K562 (cell line): ENCODE results near the gene MCMBP. TPM values are rescaled to one million over a fixed set of nuclear protein-coding genes. Genes with fewer than 3 reads are reported as not detected.

Experiments used
- EP300 ChIP-seq: IDR thresholded peaks from 2 replicates; pipeline ENCODE4 v1.6.1; 2012; ENCODE audit warnings: low read length, improper control_type of control experiment
- HDGF ChIP-seq: fragments of 450-650 bp; IDR thresholded peaks from 2 replicates; pipeline ENCODE4 v1.6.1; 2016
- MAZ ChIP-seq, 2 experiments: fragments of 450-650 bp in 1 of 2; sonication (generic) in 1 of 2; formaldehyde crosslinking; IDR thresholded peaks in 1 of 2; conservative IDR thresholded peaks in 1 of 2; 2 replicates each; pipeline versions ENCODE4 v1.4.0 to v1.5.0; 2020; ENCODE audit warnings: mild to moderate bottlenecking in 1 of 2, missing genetic modification reagents in 1 of 2
- MTA2 ChIP-seq: fragments of 450-650 bp; IDR thresholded peaks from 2 replicates; pipeline ENCODE4 v1.6.1; 2016; ENCODE audit warnings: low read depth
- TAF1 ChIP-seq: IDR thresholded peaks from 2 replicates; pipeline ENCODE4 v1.6.1; 2011; ENCODE audit warnings: mild to moderate bottlenecking, low read length, moderate library complexity; ENCODE audit not compliant: insufficient read depth, control insufficient read depth, severe bottlenecking; ENCODE audit errors: extremely low read depth
- ZNF165 ChIP-seq: fragments of 250-450 bp; sonication (Bioruptor Pico); IDR thresholded peaks from 2 replicates; pipeline ENCODE4 v1.4.0; 2020; ENCODE audit warnings: borderline replicate concordance
- ZNF174 ChIP-seq: fragments of 250-450 bp; sonication (Bioruptor Pico); IDR thresholded peaks from 2 replicates; pipeline ENCODE4 v1.4.0; 2020; ENCODE audit warnings: mild to moderate bottlenecking
- polyA plus RNA-seq, 8 experiments: library from polyadenylated mRNA; depleted of rRNA in 4 of 8; stranded (reverse) in 5 of 8; unstranded in 3 of 8; fragments of >200 nt; fragmentation: Nextera tagmentation in 2 of 8; fragmentation: Illumina TruSeq in 1 of 8; extraction: Ambion mirVana in 2 of 8; extraction: Trizol in 1 of 8; gene quantifications; 2 replicates each; pipeline versions ENCODE4 v1.2.1 to v1.2.3, GENCODE V29; 2011 to 2014; ENCODE audit warnings: inconsistent platforms in 1 of 8, missing spikeins in 1 of 8
- total RNA-seq, 7 experiments: library from RNA; depleted of rRNA in 6 of 7; stranded (reverse); fragments of >200 nt in 6 of 7; fragmentation: Illumina TruSeq in 2 of 7; extraction: Trizol in 2 of 7; gene quantifications; 2 replicates each; pipeline versions ENCODE4 v1.2.1 to v1.2.3, GENCODE V29; 2011 to 2021; ENCODE audit warnings: low replicate concordance in 1 of 7
- TF ChIP-seq, protein P1 (sequence below): fragments of 450-650 bp; IDR thresholded peaks from 2 replicates; pipeline ENCODE4 v1.6.1; 2018; ENCODE audit not compliant: partially characterized antibody
- TF ChIP-seq, protein P2 (sequence below): fragments of 150-350 bp; IDR thresholded peaks from 2 replicates; pipeline ENCODE4 v1.6.1; 2014; ENCODE audit warnings: low read depth, mild to moderate bottlenecking, low read length, borderline replicate concordance

The MCMBP gene
- total and polyA plus RNA-seq, 9 of the 15 experiments (the other 6 are each of a cell fraction or from before 2014, with no cell fraction given): 11.2 to 74.3 (median 50.5) TPM

DNA sequence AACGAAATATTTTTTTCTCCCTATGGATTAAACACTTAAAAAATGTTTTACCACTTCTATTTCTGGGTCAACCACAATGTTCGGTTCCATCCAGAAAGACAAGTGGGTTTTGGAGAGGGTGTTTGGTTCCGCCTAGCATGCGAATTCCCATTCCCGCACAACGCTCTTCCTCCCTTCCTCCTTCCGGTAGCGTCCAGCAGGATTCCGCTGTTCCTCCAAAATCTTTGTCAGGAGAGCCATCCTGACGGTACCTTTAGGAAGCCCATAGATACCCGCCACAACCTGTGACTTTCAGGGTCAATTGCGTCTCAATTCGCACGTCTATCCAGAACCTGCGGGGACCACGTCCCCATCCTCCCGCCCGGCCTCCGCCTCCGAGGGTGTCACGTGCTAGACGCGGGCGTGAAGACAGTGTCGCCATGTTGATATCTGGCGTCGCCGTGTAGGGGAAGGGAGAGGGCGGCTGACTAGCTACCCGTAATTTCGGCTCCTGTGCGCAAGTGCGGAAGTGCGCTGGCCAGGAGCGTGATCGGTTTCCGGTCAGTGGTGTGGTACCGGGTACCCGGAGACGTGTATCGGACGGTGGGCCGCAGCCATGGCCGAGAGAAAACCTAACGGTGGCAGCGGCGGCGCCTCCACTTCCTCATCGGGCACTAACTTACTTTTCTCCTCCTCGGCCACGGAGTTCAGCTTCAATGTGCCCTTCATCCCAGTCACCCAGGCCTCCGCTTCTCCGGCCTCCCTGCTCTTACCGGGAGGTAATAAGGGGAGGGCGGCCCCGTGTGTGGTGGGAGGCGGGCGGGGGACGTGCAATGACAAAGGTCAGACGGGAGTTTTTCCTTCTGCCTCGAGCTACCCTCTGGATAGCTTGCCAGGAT lies 19.8 kb upstream of the MCMBP start, which contains the start of gene SEC23IP (continued):
- TF ChIP-seq, protein P1, sequence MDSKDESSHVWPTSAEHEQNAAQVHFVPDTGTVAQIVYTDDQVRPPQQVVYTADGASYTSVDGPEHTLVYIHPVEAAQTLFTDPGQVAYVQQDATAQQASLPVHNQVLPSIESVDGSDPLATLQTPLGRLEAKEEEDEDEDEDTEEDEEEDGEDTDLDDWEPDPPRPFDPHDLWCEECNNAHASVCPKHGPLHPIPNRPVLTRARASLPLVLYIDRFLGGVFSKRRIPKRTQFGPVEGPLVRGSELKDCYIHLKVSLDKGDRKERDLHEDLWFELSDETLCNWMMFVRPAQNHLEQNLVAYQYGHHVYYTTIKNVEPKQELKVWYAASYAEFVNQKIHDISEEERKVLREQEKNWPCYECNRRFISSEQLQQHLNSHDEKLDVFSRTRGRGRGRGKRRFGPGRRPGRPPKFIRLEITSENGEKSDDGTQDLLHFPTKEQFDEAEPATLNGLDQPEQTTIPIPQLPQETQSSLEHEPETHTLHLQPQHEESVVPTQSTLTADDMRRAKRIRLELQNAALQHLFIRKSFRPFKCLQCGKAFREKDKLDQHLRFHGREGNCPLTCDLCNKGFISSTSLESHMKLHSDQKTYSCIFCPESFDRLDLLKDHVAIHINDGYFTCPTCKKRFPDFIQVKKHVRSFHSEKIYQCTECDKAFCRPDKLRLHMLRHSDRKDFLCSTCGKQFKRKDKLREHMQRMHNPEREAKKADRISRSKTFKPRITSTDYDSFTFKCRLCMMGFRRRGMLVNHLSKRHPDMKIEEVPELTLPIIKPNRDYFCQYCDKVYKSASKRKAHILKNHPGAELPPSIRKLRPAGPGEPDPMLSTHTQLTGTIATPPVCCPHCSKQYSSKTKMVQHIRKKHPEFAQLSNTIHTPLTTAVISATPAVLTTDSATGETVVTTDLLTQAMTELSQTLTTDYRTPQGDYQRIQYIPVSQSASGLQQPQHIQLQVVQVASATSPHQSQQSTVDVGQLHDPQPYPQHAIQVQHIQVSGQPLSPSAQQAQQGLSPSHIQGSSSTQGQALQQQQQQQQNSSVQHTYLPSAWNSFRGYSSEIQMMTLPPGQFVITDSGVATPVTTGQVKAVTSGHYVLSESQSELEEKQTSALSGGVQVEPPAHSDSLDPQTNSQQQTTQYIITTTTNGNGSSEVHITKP: peak; percentile 13
- TF ChIP-seq, protein P2, sequence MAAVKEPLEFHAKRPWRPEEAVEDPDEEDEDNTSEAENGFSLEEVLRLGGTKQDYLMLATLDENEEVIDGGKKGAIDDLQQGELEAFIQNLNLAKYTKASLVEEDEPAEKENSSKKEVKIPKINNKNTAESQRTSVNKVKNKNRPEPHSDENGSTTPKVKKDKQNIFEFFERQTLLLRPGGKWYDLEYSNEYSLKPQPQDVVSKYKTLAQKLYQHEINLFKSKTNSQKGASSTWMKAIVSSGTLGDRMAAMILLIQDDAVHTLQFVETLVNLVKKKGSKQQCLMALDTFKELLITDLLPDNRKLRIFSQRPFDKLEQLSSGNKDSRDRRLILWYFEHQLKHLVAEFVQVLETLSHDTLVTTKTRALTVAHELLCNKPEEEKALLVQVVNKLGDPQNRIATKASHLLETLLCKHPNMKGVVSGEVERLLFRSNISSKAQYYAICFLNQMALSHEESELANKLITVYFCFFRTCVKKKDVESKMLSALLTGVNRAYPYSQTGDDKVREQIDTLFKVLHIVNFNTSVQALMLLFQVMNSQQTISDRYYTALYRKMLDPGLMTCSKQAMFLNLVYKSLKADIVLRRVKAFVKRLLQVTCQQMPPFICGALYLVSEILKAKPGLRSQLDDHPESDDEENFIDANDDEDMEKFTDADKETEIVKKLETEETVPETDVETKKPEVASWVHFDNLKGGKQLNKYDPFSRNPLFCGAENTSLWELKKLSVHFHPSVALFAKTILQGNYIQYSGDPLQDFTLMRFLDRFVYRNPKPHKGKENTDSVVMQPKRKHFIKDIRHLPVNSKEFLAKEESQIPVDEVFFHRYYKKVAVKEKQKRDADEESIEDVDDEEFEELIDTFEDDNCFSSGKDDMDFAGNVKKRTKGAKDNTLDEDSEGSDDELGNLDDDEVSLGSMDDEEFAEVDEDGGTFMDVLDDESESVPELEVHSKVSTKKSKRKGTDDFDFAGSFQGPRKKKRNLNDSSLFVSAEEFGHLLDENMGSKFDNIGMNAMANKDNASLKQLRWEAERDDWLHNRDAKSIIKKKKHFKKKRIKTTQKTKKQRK: no peak
- TF ChIP-seq EP300 (no peak), MAZ (CRISPR knock-in tag; conservative IDR thresholded peaks at IDR 0.05 in 1 of 2, IDR thresholded peaks at IDR 0.05 in 1 of 2) (peak; percentile 35 to 53; a peak in 1 of 4 replicates), ZNF174 (CRISPR knock-in tag) (no peak), ZNF165 (CRISPR knock-in tag) (no peak), TAF1 (peak; percentile 29), MTA2 (no peak), HDGF (no peak)
